GM23338 (cell line): Measurements from ENCODE around the gene MMP17. TPM values are rescaled to one million over a fixed set of nuclear protein-coding genes. Genes with fewer than 3 reads are reported as not detected.

Experiments
- ATAC-seq: fragments of 200-7000 bp; cut with Tn5 transposase; 3 replicates; pipeline ENCODE4 v1.9.1; 2020
- DNase-seq: peaks from one replicate; pipeline ENCODE4 v3.0.0-alpha.2; 2015; ENCODE audit warnings: low spot score
- H2AFZ ChIP-seq: fragments of 200-600 bp; sonication (generic); 2 replicates; pipeline ENCODE4 v1.8.0; 2016; ENCODE audit warnings: antibody characterized with exemption, mild to moderate bottlenecking, moderate library complexity
- H3F3A ChIP-seq: fragments of 200-600 bp; sonication (generic); replicated peaks from 2 replicates; pipeline ENCODE4 v1.8.0; 2017; ENCODE audit warnings: antibody characterized with exemption, mixed run types, low read depth
- H3K27ac ChIP-seq: fragments of 200-600 bp; sonication (generic); 2 replicates; pipeline ENCODE4 v1.6.1; 2016; ENCODE audit warnings: low read depth
- H3K27me3 ChIP-seq: fragments of 200-600 bp; sonication (generic); 2 replicates; pipeline ENCODE4 v1.8.0; 2016; ENCODE audit warnings: mild to moderate bottlenecking, mixed run types, moderate library complexity; ENCODE audit not compliant: insufficient read depth
- H3K36me3 ChIP-seq: fragments of 200-600 bp; sonication (generic); 2 replicates; pipeline ENCODE4 v1.8.0; 2016; ENCODE audit warnings: mild to moderate bottlenecking; ENCODE audit not compliant: insufficient read depth
- H3K4me1 ChIP-seq: fragments of 200-600 bp; sonication (generic); 2 replicates; pipeline ENCODE4 v1.8.0; 2016; ENCODE audit warnings: mild to moderate bottlenecking, moderate library complexity; ENCODE audit not compliant: insufficient read depth
- H3K4me2 ChIP-seq: fragments of 200-600 bp; sonication (generic); 2 replicates; pipeline ENCODE4 v1.7.1; 2017; ENCODE audit warnings: mixed run types
- H3K4me3 ChIP-seq: fragments of 200-600 bp; sonication (generic); 2 replicates; pipeline ENCODE4 v1.6.1; 2016; ENCODE audit warnings: mixed run types
- H3K79me2 ChIP-seq: fragments of 200-600 bp; sonication (generic); replicated peaks from 2 replicates; pipeline ENCODE4 v1.8.0; 2017; ENCODE audit warnings: mild to moderate bottlenecking; ENCODE audit not compliant: insufficient read depth
- H3K9me2 ChIP-seq: fragments of 200-600 bp; sonication (generic); 2 replicates; pipeline ENCODE4 v1.8.0; 2017; ENCODE audit not compliant: insufficient read depth
- H4K20me1 ChIP-seq: fragments of 200-600 bp; sonication (generic); replicated peaks from 2 replicates; pipeline ENCODE4 v1.8.0; 2017; ENCODE audit warnings: mild to moderate bottlenecking; ENCODE audit not compliant: insufficient read depth
- H3K27ac Mint-ChIP-seq: 2 replicates; pipeline ENCODE4 v1.8.0; 2020; ENCODE audit warnings: inconsistent platforms, mild to moderate bottlenecking, moderate library complexity, mixed read lengths
- H3K27me3 Mint-ChIP-seq: 3 replicates; pipeline ENCODE4 v1.8.0; 2022; ENCODE audit warnings: low read depth, mild to moderate bottlenecking, moderate library complexity, mixed read lengths, inconsistent platforms; ENCODE audit not compliant: insufficient read depth, poor library complexity
- H3K36me3 Mint-ChIP-seq: 3 replicates; pipeline ENCODE4 v1.8.0; 2021; ENCODE audit warnings: low read depth, mild to moderate bottlenecking, inconsistent platforms, moderate library complexity, mixed read lengths
- H3K4me1 Mint-ChIP-seq: 3 replicates; pipeline ENCODE4 v1.8.0; 2020; ENCODE audit warnings: mild to moderate bottlenecking, inconsistent platforms, mixed read lengths
- H3K4me3 Mint-ChIP-seq: 3 replicates; pipeline ENCODE4 v1.8.0; 2021; ENCODE audit warnings: moderate library complexity, mild to moderate bottlenecking, inconsistent platforms, mixed read lengths
- H3K9me3 Mint-ChIP-seq: 3 replicates; pipeline ENCODE4 v1.8.0; 2020; ENCODE audit warnings: moderate library complexity, mild to moderate bottlenecking, inconsistent platforms, mixed read lengths
- CREB1 ChIP-seq: fragments of 250-450 bp; sonication (Bioruptor Pico); IDR thresholded peaks from 2 replicates; pipeline ENCODE4 v1.5.0; 2020; ENCODE audit warnings: low read depth, mild to moderate bottlenecking, moderate library complexity
- EZH2 ChIP-seq: fragments of 200-600 bp; sonication (generic); IDR thresholded peaks from one replicate; pipeline ENCODE4 v1.8.0; 2017; ENCODE audit warnings: antibody characterized with exemption, mild to moderate bottlenecking, low read depth; ENCODE audit not compliant: unreplicated experiment
- EZH2phosphoT487 ChIP-seq: fragments of 200-600 bp; sonication (generic); IDR thresholded peaks from one replicate; pipeline ENCODE4 v1.8.1; 2018; ENCODE audit warnings: antibody characterized with exemption; ENCODE audit not compliant: unreplicated experiment
- JUNB ChIP-seq: IDR thresholded peaks from one replicate; pipeline ENCODE4 v1.6.1; 2016; ENCODE audit warnings: antibody characterized with exemption; ENCODE audit not compliant: unreplicated experiment
- NANOG ChIP-seq: IDR thresholded peaks from 2 replicates; pipeline ENCODE4 v1.6.1; 2016; ENCODE audit warnings: antibody characterized with exemption, borderline replicate concordance
- POLR2AphosphoS5 ChIP-seq: IDR thresholded peaks from 2 replicates; pipeline ENCODE4 v1.6.1; 2016; ENCODE audit warnings: antibody characterized with exemption, low read depth
- ZNF114 ChIP-seq: fragments of 250-450 bp; sonication (Bioruptor Pico); IDR thresholded peaks from 2 replicates; pipeline ENCODE4 v1.5.0; 2020; ENCODE audit warnings: mild to moderate bottlenecking, moderate library complexity
- ZNF462 ChIP-seq: fragments of 250-450 bp; sonication (Bioruptor Pico); IDR thresholded peaks from 2 replicates; pipeline ENCODE4 v1.5.0; 2020; ENCODE audit warnings: mild to moderate bottlenecking, moderate library complexity
- polyA plus RNA-seq: library from polyadenylated mRNA; unstranded; fragments of >200 nt; fragmentation: Nextera tagmentation; extraction: Ambion mirVana; gene quantifications from 2 replicates; pipeline ENCODE4 v1.2.1, GENCODE V29; 2016
- total RNA-seq: library from RNA; depleted of rRNA; stranded (reverse); fragments of >200 nt; shearing (Covaris generic); gene quantifications from 2 replicates; pipeline ENCODE4 v1.2.3, GENCODE V29; 2014
- TF ChIP-seq, protein P1 (sequence below), 2 experiments: fragments of 200-600 bp in 1 of 2; sonication (generic) in 1 of 2; conservative IDR thresholded peaks; 2 replicates each; pipeline versions ENCODE4 v1.5.1 to v1.6.1; 2016 to 2017; ENCODE audit warnings: antibody characterized with exemption in 2 of 2, low read depth in 2 of 2, mild to moderate bottlenecking in 2 of 2, moderate library complexity in 1 of 2

Gene MMP17
- total and polyA plus RNA-seq, 2 experiments from 2014 or later, result 10.4 to 48.5 TPM

GRCh38 chr12:131833896-131834641 lies 5.9 kb downstream of the MMP17 start:
- peaks cover 7% of the 10 kb centered on the region; the same call in 1 of the 2 replicates for H3K4me1 ChIP-seq
- no peak overlapping the region for H3K4me3 ChIP-seq
- H3K27me3 Mint-ChIP-seq, result peaks cover 13% of the 10 kb centered on the region
- TF ChIP-seq, protein P1, sequence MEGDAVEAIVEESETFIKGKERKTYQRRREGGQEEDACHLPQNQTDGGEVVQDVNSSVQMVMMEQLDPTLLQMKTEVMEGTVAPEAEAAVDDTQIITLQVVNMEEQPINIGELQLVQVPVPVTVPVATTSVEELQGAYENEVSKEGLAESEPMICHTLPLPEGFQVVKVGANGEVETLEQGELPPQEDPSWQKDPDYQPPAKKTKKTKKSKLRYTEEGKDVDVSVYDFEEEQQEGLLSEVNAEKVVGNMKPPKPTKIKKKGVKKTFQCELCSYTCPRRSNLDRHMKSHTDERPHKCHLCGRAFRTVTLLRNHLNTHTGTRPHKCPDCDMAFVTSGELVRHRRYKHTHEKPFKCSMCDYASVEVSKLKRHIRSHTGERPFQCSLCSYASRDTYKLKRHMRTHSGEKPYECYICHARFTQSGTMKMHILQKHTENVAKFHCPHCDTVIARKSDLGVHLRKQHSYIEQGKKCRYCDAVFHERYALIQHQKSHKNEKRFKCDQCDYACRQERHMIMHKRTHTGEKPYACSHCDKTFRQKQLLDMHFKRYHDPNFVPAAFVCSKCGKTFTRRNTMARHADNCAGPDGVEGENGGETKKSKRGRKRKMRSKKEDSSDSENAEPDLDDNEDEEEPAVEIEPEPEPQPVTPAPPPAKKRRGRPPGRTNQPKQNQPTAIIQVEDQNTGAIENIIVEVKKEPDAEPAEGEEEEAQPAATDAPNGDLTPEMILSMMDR (conservative IDR thresholded peaks at IDR 0.05; ENCODE audit: low read depth in 2 of 2), result peak; percentile 68 to 81
- no peak for TF ChIP-seq POLR2AphosphoS5
- no peaks in the 10 kb centered on the region for H3K9me3 Mint-ChIP-seq
- H4K20me1 ChIP-seq, result no peaks in the 10 kb centered on the region; the same call in none of the 2 replicates
- no peak overlapping the region for H3K4me3 Mint-ChIP-seq
- no peak overlapping the region for H3K27ac Mint-ChIP-seq
- H3K36me3 Mint-ChIP-seq, result no peaks in the 10 kb centered on the region
- H3K36me3 ChIP-seq, result no peaks in the 10 kb centered on the region
- H3K4me1 Mint-ChIP-seq, result peaks cover 8% of the 10 kb centered on the region
- 0 out of 2 replicates have a peak, but pooled peaks cover 3% of the 10 kb centered on the region for H3F3A ChIP-seq
- H3K9me2 ChIP-seq, result no peaks in the 10 kb centered on the region
- DNase-seq (peak; percentile 66), ATAC-seq (peak; percentile 2; the same call in 2 of the 3 replicates)
- no peaks in the 10 kb centered on the region; the same call in 1 of the 2 replicates for H3K79me2 ChIP-seq
- no peak overlapping the region for H2AFZ ChIP-seq
- no peak overlapping the region for H3K4me2 ChIP-seq
- H3K27me3 ChIP-seq, result peaks cover 20% of the 10 kb centered on the region
- H3K27ac ChIP-seq, result no peak overlapping the region

GRCh38 chr12:131834798-131835615 lies 6.8 kb downstream of the MMP17 start:
- H3K4me2 ChIP-seq, result no peak overlapping the region
- no peak overlapping the region for H3K27ac ChIP-seq
- H3F3A ChIP-seq, result 0 out of 2 replicates have a peak, but pooled peaks cover 3% of the 10 kb centered on the region
- H3K36me3 Mint-ChIP-seq, result peaks cover 5% of the 10 kb centered on the region; the same call in 2 of the 3 replicates
- no peaks in the 10 kb centered on the region for H3K9me3 Mint-ChIP-seq
- H3K36me3 ChIP-seq, result no peaks in the 10 kb centered on the region
- H3K27ac Mint-ChIP-seq, result no peak overlapping the region
- H2AFZ ChIP-seq, result no peak overlapping the region
- H3K9me2 ChIP-seq, result no peaks in the 10 kb centered on the region
- H4K20me1 ChIP-seq, result no peaks in the 10 kb centered on the region; the same call in none of the 2 replicates
- H3K79me2 ChIP-seq, result no peaks in the 10 kb centered on the region; the same call in 1 of the 2 replicates
- peaks cover 8% of the 10 kb centered on the region for H3K4me1 Mint-ChIP-seq
- H3K4me1 ChIP-seq, result no peaks in the 10 kb centered on the region
- ATAC-seq (no peak), DNase-seq (no peak)
- H3K4me3 ChIP-seq, result no peak overlapping the region
- peaks cover 10% of the 10 kb centered on the region for H3K27me3 ChIP-seq
- H3K27me3 Mint-ChIP-seq, result peaks cover 13% of the 10 kb centered on the region
- H3K4me3 Mint-ChIP-seq, result no peak overlapping the region
- TF ChIP-seq CREB1 (CRISPR knock-in tag) (no peak), EZH2phosphoT487 (no peak), ZNF114 (CRISPR knock-in tag) (no peak), POLR2AphosphoS5 (no peak), EZH2 (no peak), NANOG (no peak), JUNB (no peak), ZNF462 (CRISPR knock-in tag) (no peak)
